K562 (cell line): ENCODE data around the gene TXNDC15. TPM values are rescaled to one million over a fixed set of nuclear protein-coding genes. Genes with fewer than 3 reads are reported as not detected.

Experiments used
- AFF4 ChIP-seq: sonication (generic); formaldehyde crosslinking; IDR thresholded peaks from 2 replicates; pipeline ENCODE4 v1.8.0; 2023; ENCODE audit warnings: mild to moderate bottlenecking, missing genetic modification reagents
- DEAF1 ChIP-seq: fragments of 450-650 bp; formaldehyde crosslinking; IDR thresholded peaks from 2 replicates; pipeline ENCODE4 v1.4.0; 2020; ENCODE audit warnings: mild to moderate bottlenecking, moderate library complexity
- NR2C1 ChIP-seq, 2 experiments: fragments of 450-650 bp; IDR thresholded peaks; 2 replicates each; pipeline ENCODE4 v1.6.1; 2017; ENCODE audit warnings: mild to moderate bottlenecking in 2 of 2, antibody characterized with exemption in 1 of 2, inconsistent platforms in 1 of 2, missing compliant biosample characterization in 1 of 2, missing genetic modification characterization in 1 of 2
- NR2C2 ChIP-seq, 2 experiments: fragments of 200-800 bp in 1 of 2; sonication (Bioruptor generic) in 1 of 2; sonication (generic) in 1 of 2; formaldehyde crosslinking in 1 of 2; IDR thresholded peaks; 2 replicates each; pipeline versions ENCODE4 v1.6.1 to v1.8.0; 2016 to 2022; ENCODE audit warnings: mild to moderate bottlenecking in 1 of 2, missing compliant biosample characterization in 1 of 2, missing genetic modification characterization in 1 of 2, missing genetic modification reagents in 1 of 2
- PURB ChIP-seq: sonication (generic); formaldehyde crosslinking; IDR thresholded peaks from 2 replicates; pipeline ENCODE4 v1.9.0; 2021; ENCODE audit warnings: low read depth, mild to moderate bottlenecking, missing genetic modification reagents
- TOE1 ChIP-seq, 2 experiments: fragments of 450-650 bp in 1 of 2; sonication (generic) in 1 of 2; formaldehyde crosslinking in 1 of 2; IDR thresholded peaks; 2 replicates each; pipeline versions ENCODE4 v1.7.1 to v1.8.0; 2016 to 2022; ENCODE audit warnings: borderline replicate concordance in 2 of 2, mild to moderate bottlenecking in 2 of 2, antibody characterized with exemption in 1 of 2, inconsistent platforms in 1 of 2, low read depth in 1 of 2, missing genetic modification reagents in 1 of 2, moderate library complexity in 1 of 2
- UBTF ChIP-seq, 2 experiments: IDR thresholded peaks; 2 replicates each; pipeline ENCODE4 v1.6.1; 2012; ENCODE audit warnings: improper control_type of control experiment in 2 of 2, low read depth in 2 of 2, low read length in 2 of 2, borderline replicate concordance in 1 of 2
- ZNF280B ChIP-seq: fragments of 250-450 bp; sonication (Bioruptor Pico); IDR thresholded peaks from 2 replicates; pipeline ENCODE4 v1.5.1; 2021; ENCODE audit warnings: mild to moderate bottlenecking
- polyA plus RNA-seq, 8 experiments: library from polyadenylated mRNA; depleted of rRNA in 4 of 8; stranded (reverse) in 5 of 8; unstranded in 3 of 8; fragments of >200 nt; fragmentation: Nextera tagmentation in 2 of 8; fragmentation: Illumina TruSeq in 1 of 8; extraction: Ambion mirVana in 2 of 8; extraction: Trizol in 1 of 8; gene quantifications; 2 replicates each; pipeline versions ENCODE4 v1.2.1 to v1.2.3, GENCODE V29; 2011 to 2014; ENCODE audit warnings: inconsistent platforms in 1 of 8, missing spikeins in 1 of 8
- total RNA-seq, 7 experiments: library from RNA; depleted of rRNA in 6 of 7; stranded (reverse); fragments of >200 nt in 6 of 7; fragmentation: Illumina TruSeq in 2 of 7; extraction: Trizol in 2 of 7; gene quantifications; 2 replicates each; pipeline versions ENCODE4 v1.2.1 to v1.2.3, GENCODE V29; 2011 to 2021; ENCODE audit warnings: low replicate concordance in 1 of 7
- TF ChIP-seq, protein P1 (sequence below): fragments of 450-650 bp; IDR thresholded peaks from 2 replicates; pipeline ENCODE4 v1.6.1; 2018; ENCODE audit not compliant: partially characterized antibody

Gene TXNDC15
- total and polyA plus RNA-seq, 9 of the 15 experiments (the other 6 are each of a cell fraction or from before 2014, with no cell fraction given): 3.0 to 15.4 (median 12.3) TPM

DNA sequence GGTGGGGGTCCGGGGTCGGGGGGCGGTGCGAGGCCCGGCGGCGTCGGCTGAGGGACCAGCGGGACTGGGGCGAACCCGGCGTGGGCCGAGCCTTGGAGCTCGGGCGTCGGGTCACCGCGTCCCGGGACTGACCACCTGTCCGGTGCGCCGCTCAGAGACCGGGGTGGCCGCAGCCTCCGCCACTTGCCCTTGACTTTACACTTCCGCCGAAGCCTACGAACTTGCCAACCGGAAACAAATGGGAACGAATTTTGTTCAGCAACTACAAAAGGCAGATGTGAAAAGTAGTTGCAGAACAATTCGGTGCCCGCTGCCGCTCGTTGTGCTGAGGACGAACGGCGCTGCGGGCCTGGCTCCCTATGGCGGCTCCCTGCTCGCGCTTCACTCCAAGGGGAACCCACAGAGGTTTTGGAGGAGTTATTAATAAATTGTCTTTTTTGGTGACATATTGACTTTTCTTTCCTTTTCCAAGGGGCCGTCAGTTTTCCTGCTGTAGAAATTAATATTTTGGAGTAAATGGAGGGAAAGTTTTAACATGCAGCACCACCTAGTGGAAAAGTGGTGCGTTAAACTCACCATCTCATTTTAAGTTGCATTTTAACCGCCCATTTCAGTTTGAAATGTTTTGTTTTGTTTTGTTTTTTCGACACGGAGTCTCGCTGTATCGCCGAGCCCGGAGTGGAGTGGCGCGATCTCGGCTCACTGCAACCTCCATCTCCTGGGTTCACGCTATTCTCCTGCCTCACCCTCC, 31.2 kb downstream of the TXNDC15 start (continued):
- no peak for TF ChIP-seq NR2C2 (CRISPR knock-in tag; IDR thresholded peaks at IDR 0.05)
- TF ChIP-seq NR2C2 (tag; IDR thresholded peaks at IDR 0.05): peak; percentile 89
- peak; percentile 66 for TF ChIP-seq DEAF1 (CRISPR knock-in tag)
- peak; percentile 86; the same call in 1 of the 2 replicates for TF ChIP-seq AFF4 (CRISPR knock-in tag)
- TF ChIP-seq ZNF280B: no peak
- TF ChIP-seq, protein P1, sequence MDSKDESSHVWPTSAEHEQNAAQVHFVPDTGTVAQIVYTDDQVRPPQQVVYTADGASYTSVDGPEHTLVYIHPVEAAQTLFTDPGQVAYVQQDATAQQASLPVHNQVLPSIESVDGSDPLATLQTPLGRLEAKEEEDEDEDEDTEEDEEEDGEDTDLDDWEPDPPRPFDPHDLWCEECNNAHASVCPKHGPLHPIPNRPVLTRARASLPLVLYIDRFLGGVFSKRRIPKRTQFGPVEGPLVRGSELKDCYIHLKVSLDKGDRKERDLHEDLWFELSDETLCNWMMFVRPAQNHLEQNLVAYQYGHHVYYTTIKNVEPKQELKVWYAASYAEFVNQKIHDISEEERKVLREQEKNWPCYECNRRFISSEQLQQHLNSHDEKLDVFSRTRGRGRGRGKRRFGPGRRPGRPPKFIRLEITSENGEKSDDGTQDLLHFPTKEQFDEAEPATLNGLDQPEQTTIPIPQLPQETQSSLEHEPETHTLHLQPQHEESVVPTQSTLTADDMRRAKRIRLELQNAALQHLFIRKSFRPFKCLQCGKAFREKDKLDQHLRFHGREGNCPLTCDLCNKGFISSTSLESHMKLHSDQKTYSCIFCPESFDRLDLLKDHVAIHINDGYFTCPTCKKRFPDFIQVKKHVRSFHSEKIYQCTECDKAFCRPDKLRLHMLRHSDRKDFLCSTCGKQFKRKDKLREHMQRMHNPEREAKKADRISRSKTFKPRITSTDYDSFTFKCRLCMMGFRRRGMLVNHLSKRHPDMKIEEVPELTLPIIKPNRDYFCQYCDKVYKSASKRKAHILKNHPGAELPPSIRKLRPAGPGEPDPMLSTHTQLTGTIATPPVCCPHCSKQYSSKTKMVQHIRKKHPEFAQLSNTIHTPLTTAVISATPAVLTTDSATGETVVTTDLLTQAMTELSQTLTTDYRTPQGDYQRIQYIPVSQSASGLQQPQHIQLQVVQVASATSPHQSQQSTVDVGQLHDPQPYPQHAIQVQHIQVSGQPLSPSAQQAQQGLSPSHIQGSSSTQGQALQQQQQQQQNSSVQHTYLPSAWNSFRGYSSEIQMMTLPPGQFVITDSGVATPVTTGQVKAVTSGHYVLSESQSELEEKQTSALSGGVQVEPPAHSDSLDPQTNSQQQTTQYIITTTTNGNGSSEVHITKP: no peak
- TF ChIP-seq UBTF (IDR thresholded peaks at IDR 0.05; ENCODE audit: borderline replicate concordance in 1 of 2, low read depth in 2 of 2, low read length in 2 of 2): peak in 1 of 2 experiments; percentile 18
- peak; percentile 50; the same call in 1 of the 2 replicates for TF ChIP-seq TOE1 (IDR thresholded peaks at IDR 0.05; ENCODE audit: borderline replicate concordance)
- no peak for TF ChIP-seq TOE1 (CRISPR knock-in tag; IDR thresholded peaks at IDR 0.05; ENCODE audit: borderline replicate concordance, low read depth)
- TF ChIP-seq NR2C1 (IDR thresholded peaks at IDR 0.05): no peak
- peak; percentile 78 for TF ChIP-seq NR2C1 (tag; IDR thresholded peaks at IDR 0.05)
- no peak for TF ChIP-seq PURB (CRISPR knock-in tag)
